K562 (cell line): Measurements from ENCODE around the gene RNLS. TPM values are rescaled to one million over a fixed set of nuclear protein-coding genes. Genes with fewer than 3 reads are reported as not detected.

Experiments used
- CHD4 ChIP-seq: fragments of 200-600 bp; sonication (generic); IDR thresholded peaks from 3 replicates; pipeline ENCODE4 v1.6.1; 2012; ENCODE audit warnings: low read depth, mild to moderate bottlenecking, mixed read lengths, low read length, inconsistent platforms; ENCODE audit not compliant: insufficient read depth, insufficient replicate concordance, poor library complexity, severe bottlenecking
- GTF2A2 ChIP-seq: IDR thresholded peaks from 2 replicates; pipeline ENCODE4 v1.6.1; 2016; ENCODE audit warnings: mild to moderate bottlenecking, missing genetic modification characterization, missing compliant biosample characterization
- ZNF395 ChIP-seq: fragments of 200-800 bp; sonication (Bioruptor generic); IDR thresholded peaks from 2 replicates; pipeline ENCODE4 v1.6.1; 2017; ENCODE audit warnings: missing genetic modification characterization, missing compliant biosample characterization
- ZNF696 ChIP-seq: fragments of 250-450 bp; sonication (Bioruptor Pico); conservative IDR thresholded peaks from 2 replicates; pipeline ENCODE4 v1.4.0; 2020; ENCODE audit warnings: mild to moderate bottlenecking, moderate library complexity
- polyA plus RNA-seq, 8 experiments: library from polyadenylated mRNA; depleted of rRNA in 4 of 8; stranded (reverse) in 5 of 8; unstranded in 3 of 8; fragments of >200 nt; fragmentation: Nextera tagmentation in 2 of 8; fragmentation: Illumina TruSeq in 1 of 8; extraction: Ambion mirVana in 2 of 8; extraction: Trizol in 1 of 8; gene quantifications; 2 replicates each; pipeline versions ENCODE4 v1.2.1 to v1.2.3, GENCODE V29; 2011 to 2014; ENCODE audit warnings: inconsistent platforms in 1 of 8, missing spikeins in 1 of 8
- total RNA-seq, 7 experiments: library from RNA; depleted of rRNA in 6 of 7; stranded (reverse); fragments of >200 nt in 6 of 7; fragmentation: Illumina TruSeq in 2 of 7; extraction: Trizol in 2 of 7; gene quantifications; 2 replicates each; pipeline versions ENCODE4 v1.2.1 to v1.2.3, GENCODE V29; 2011 to 2021; ENCODE audit warnings: low replicate concordance in 1 of 7
- TF ChIP-seq, protein P1 (sequence below): fragments of 200-600 bp; sonication (generic); IDR thresholded peaks from one replicate; pipeline ENCODE4 v1.6.1; 2012; ENCODE audit warnings: mild to moderate bottlenecking, low read depth, low read length, inconsistent platforms
- TF ChIP-seq, protein P2 (sequence below), 2 experiments: fragments of 450-650 bp; formaldehyde crosslinking in 1 of 2; IDR thresholded peaks; 2 replicates each; pipeline versions ENCODE4 v1.4.0 to v1.6.1; 2014 to 2020; ENCODE audit warnings: mild to moderate bottlenecking in 2 of 2, borderline replicate concordance in 1 of 2, low read depth in 1 of 2

The RNLS gene
- total and polyA plus RNA-seq, 9 of the 15 experiments (the other 6 are each of a cell fraction or from before 2014, with no cell fraction given) = 0.14 to 0.72 (median 0.41) TPM; not detected in 3

- TF ChIP-seq ZNF696 (no peak), ZNF395 (CRISPR knock-in tag) (no peak), CHD4 (no peak), GTF2A2 (tag) (no peak)
- TF ChIP-seq, protein P1, sequence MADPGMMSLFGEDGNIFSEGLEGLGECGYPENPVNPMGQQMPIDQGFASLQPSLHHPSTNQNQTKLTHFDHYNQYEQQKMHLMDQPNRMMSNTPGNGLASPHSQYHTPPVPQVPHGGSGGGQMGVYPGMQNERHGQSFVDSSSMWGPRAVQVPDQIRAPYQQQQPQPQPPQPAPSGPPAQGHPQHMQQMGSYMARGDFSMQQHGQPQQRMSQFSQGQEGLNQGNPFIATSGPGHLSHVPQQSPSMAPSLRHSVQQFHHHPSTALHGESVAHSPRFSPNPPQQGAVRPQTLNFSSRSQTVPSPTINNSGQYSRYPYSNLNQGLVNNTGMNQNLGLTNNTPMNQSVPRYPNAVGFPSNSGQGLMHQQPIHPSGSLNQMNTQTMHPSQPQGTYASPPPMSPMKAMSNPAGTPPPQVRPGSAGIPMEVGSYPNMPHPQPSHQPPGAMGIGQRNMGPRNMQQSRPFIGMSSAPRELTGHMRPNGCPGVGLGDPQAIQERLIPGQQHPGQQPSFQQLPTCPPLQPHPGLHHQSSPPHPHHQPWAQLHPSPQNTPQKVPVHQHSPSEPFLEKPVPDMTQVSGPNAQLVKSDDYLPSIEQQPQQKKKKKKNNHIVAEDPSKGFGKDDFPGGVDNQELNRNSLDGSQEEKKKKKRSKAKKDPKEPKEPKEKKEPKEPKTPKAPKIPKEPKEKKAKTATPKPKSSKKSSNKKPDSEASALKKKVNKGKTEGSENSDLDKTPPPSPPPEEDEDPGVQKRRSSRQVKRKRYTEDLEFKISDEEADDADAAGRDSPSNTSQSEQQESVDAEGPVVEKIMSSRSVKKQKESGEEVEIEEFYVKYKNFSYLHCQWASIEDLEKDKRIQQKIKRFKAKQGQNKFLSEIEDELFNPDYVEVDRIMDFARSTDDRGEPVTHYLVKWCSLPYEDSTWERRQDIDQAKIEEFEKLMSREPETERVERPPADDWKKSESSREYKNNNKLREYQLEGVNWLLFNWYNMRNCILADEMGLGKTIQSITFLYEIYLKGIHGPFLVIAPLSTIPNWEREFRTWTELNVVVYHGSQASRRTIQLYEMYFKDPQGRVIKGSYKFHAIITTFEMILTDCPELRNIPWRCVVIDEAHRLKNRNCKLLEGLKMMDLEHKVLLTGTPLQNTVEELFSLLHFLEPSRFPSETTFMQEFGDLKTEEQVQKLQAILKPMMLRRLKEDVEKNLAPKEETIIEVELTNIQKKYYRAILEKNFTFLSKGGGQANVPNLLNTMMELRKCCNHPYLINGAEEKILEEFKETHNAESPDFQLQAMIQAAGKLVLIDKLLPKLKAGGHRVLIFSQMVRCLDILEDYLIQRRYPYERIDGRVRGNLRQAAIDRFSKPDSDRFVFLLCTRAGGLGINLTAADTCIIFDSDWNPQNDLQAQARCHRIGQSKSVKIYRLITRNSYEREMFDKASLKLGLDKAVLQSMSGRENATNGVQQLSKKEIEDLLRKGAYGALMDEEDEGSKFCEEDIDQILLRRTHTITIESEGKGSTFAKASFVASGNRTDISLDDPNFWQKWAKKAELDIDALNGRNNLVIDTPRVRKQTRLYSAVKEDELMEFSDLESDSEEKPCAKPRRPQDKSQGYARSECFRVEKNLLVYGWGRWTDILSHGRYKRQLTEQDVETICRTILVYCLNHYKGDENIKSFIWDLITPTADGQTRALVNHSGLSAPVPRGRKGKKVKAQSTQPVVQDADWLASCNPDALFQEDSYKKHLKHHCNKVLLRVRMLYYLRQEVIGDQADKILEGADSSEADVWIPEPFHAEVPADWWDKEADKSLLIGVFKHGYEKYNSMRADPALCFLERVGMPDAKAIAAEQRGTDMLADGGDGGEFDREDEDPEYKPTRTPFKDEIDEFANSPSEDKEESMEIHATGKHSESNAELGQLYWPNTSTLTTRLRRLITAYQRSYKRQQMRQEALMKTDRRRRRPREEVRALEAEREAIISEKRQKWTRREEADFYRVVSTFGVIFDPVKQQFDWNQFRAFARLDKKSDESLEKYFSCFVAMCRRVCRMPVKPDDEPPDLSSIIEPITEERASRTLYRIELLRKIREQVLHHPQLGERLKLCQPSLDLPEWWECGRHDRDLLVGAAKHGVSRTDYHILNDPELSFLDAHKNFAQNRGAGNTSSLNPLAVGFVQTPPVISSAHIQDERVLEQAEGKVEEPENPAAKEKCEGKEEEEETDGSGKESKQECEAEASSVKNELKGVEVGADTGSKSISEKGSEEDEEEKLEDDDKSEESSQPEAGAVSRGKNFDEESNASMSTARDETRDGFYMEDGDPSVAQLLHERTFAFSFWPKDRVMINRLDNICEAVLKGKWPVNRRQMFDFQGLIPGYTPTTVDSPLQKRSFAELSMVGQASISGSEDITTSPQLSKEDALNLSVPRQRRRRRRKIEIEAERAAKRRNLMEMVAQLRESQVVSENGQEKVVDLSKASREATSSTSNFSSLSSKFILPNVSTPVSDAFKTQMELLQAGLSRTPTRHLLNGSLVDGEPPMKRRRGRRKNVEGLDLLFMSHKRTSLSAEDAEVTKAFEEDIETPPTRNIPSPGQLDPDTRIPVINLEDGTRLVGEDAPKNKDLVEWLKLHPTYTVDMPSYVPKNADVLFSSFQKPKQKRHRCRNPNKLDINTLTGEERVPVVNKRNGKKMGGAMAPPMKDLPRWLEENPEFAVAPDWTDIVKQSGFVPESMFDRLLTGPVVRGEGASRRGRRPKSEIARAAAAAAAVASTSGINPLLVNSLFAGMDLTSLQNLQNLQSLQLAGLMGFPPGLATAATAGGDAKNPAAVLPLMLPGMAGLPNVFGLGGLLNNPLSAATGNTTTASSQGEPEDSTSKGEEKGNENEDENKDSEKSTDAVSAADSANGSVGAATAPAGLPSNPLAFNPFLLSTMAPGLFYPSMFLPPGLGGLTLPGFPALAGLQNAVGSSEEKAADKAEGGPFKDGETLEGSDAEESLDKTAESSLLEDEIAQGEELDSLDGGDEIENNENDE = no peak
- TF ChIP-seq, protein P2, sequence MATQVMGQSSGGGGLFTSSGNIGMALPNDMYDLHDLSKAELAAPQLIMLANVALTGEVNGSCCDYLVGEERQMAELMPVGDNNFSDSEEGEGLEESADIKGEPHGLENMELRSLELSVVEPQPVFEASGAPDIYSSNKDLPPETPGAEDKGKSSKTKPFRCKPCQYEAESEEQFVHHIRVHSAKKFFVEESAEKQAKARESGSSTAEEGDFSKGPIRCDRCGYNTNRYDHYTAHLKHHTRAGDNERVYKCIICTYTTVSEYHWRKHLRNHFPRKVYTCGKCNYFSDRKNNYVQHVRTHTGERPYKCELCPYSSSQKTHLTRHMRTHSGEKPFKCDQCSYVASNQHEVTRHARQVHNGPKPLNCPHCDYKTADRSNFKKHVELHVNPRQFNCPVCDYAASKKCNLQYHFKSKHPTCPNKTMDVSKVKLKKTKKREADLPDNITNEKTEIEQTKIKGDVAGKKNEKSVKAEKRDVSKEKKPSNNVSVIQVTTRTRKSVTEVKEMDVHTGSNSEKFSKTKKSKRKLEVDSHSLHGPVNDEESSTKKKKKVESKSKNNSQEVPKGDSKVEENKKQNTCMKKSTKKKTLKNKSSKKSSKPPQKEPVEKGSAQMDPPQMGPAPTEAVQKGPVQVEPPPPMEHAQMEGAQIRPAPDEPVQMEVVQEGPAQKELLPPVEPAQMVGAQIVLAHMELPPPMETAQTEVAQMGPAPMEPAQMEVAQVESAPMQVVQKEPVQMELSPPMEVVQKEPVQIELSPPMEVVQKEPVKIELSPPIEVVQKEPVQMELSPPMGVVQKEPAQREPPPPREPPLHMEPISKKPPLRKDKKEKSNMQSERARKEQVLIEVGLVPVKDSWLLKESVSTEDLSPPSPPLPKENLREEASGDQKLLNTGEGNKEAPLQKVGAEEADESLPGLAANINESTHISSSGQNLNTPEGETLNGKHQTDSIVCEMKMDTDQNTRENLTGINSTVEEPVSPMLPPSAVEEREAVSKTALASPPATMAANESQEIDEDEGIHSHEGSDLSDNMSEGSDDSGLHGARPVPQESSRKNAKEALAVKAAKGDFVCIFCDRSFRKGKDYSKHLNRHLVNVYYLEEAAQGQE (IDR thresholded peaks at IDR 0.05; ENCODE audit: borderline replicate concordance) = no peak
- TF ChIP-seq, protein P2 (CRISPR knock-in tag; IDR thresholded peaks at IDR 0.05; ENCODE audit: low read depth) = no peak
Observed at GRCh38 chr10:88542522-88542921, 40.6 kb downstream of the RNLS start (continued).
